Activated CD8-positive, alpha-beta memory T cell treated with anti-CD3 and anti-CD28 coated beads, Interleukin-2, amount 50 U/mL, for 24 hours (primary cell): ENCODE data around the gene FNDC3B.

Source experiments
- DNase-seq: peaks from one replicate; pipeline ENCODE4 v3.0.0-alpha.2; 2020; ENCODE audit errors: extremely low read depth

FNDC3B gene

GRCh38 chr3:172448661-172449465 lies 409.5 kb downstream of the FNDC3B start:
- no peak for DNase-seq

DNA sequence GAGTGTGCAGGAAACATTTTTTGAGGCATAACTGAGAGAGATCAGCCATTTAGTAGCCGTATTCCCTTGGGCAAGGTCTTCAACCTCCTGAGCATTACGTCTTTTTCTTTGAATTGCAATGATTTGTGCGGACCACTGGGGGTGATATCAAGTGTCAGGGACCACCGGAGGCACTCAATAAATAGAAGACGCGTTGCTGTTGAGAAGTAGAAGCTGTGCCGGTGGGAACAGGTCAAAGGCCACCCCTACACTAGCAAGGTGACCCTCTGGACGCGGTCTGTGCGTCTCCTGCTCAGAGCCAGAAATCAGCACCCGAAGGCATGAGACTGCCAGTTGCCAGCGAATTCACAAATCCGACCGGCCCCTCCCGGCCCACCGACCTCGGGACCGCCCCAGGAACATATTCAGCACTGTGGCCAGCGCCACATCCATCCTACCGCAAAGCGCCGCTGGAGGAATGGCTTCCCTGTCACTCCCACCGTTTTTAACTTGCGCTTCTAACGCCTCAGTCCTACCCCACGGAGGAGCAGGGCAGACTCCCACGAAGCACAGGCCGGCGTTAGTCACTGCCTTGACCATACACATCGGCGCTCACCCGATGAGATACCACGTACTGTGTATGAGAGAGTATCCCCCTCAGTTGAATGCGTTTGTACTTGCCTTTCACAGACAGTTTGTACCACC lies 410.2 kb downstream of the FNDC3B start:
- no peak for DNase-seq
